K562 (cell line): ENCODE measurements around the gene PIK3R4. TPM values are rescaled to one million over a fixed set of nuclear protein-coding genes. Genes with fewer than 3 reads are reported as not detected.

Experiments
- ATAC-seq: fragments of 200-7000 bp; cut with Tn5 transposase; 3 replicates; pipeline ENCODE4 v1.9.1; 2020; ENCODE audit warnings: moderate library complexity
- BruUV-seq: library from RNA; stranded (reverse); fragments of 400-500 nt; replicated peaks from 2 replicates; lab custom pipeline; 2021; lab: Mats Ljungman, UMichigan
- CTCF ChIA-PET: fragments of 300-600 bp; formaldehyde crosslinking; extraction: SDS; loops from one replicate; lab custom pipeline; 2021; ENCODE audit warnings: low intra/inter-chr PET ratio; lab: Yijun Ruan, JAX
- POLR2A ChIA-PET: fragments of 300-600, 350-650 bp; sonication (Branson Sonifier 250); formaldehyde crosslinking; extraction: SDS; loops from one replicate; lab custom pipeline; 2021; ENCODE audit warnings: antibody characterized with exemption, inconsistent platforms; lab: Yijun Ruan, JAX
- DNase-seq, 4 experiments: peaks; one replicate each; pipeline versions ENCODE4 v3.0.0 to v3.0.0-alpha.2; 2011 to 2018; ENCODE audit warnings: low spot score in 3 of 4, mixed read lengths in 3 of 4; ENCODE audit errors: extremely low read depth in 1 of 4
- FAIRE-seq: peaks from 2 replicates; lab custom pipeline; 2011; peaks lifted over from hg19 to GRCh38; lab: Jason Lieb, UNC
- H2AFZ ChIP-seq: 2 replicates; pipeline ENCODE4 v1.6.0; 2011; ENCODE audit warnings: low read depth, low read length, control low read depth, inconsistent platforms
- H3K27ac ChIP-seq: fragments of 200-600 bp; 3 replicates; pipeline ENCODE4 v1.8.0; 2011; ENCODE audit warnings: low read depth, mild to moderate bottlenecking, control low read depth, inconsistent platforms, low read length, moderate library complexity, mixed read lengths; ENCODE audit errors: extremely low read depth
- H3K27me3 ChIP-seq, 2 experiments: fragments of 300-600 bp in 1 of 2; 2 replicates in 1 of 2; 3 replicates in 1 of 2; pipeline versions ENCODE4 v1.6.0 to v1.8.0; 2011; ENCODE audit warnings: inconsistent platforms in 2 of 2, low read length in 2 of 2, mild to moderate bottlenecking in 1 of 2, mixed read lengths in 1 of 2, moderate library complexity in 1 of 2; ENCODE audit not compliant: control insufficient read depth in 2 of 2, insufficient read depth in 2 of 2
- H3K36me3 ChIP-seq: fragments of 300-600 bp; 3 replicates; pipeline ENCODE4 v1.8.0; 2011; ENCODE audit warnings: mild to moderate bottlenecking, low read length, inconsistent platforms; ENCODE audit not compliant: control insufficient read depth, insufficient read depth
- H3K4me1 ChIP-seq, 2 experiments: fragments of 200-600 bp in 1 of 2; replicated peaks in 1 of 2; 2 replicates in 1 of 2; 3 replicates in 1 of 2; pipeline versions ENCODE4 v1.5.1 to v1.8.0; 2011; ENCODE audit warnings: inconsistent platforms in 2 of 2, low read length in 2 of 2, mild to moderate bottlenecking in 1 of 2, mixed read lengths in 1 of 2, moderate library complexity in 1 of 2; ENCODE audit not compliant: control insufficient read depth in 2 of 2, insufficient read depth in 2 of 2
- H3K4me2 ChIP-seq: 2 replicates; pipeline ENCODE4 v1.6.1; 2011; ENCODE audit warnings: low read length, control low read depth, inconsistent platforms, mixed read lengths; ENCODE audit not compliant: insufficient read depth
- H3K4me3 ChIP-seq: fragments of 200-600 bp; sonication (generic), shearing (Covaris generic); 2 replicates; pipeline ENCODE4 v1.5.1; 2016; ENCODE audit warnings: control low read depth, inconsistent platforms
- H3K79me2 ChIP-seq: fragments of 200-600 bp; 3 replicates; pipeline ENCODE4 v1.8.0; 2011; ENCODE audit warnings: low read length, inconsistent platforms; ENCODE audit not compliant: control insufficient read depth, insufficient read depth
- H3K9ac ChIP-seq, 2 experiments: 2 replicates each; pipeline versions ENCODE4 v1.6.0 to v1.6.1; 2011; ENCODE audit warnings: low read depth in 2 of 2, low read length in 2 of 2, control low read depth in 1 of 2, inconsistent platforms in 1 of 2, mild to moderate bottlenecking in 1 of 2, mixed read lengths in 1 of 2; ENCODE audit not compliant: insufficient read depth in 1 of 2
- H3K9me1 ChIP-seq: one replicate; pipeline ENCODE4 v1.6.0; 2011; ENCODE audit warnings: inconsistent platforms, mild to moderate bottlenecking, low read length, moderate library complexity; ENCODE audit not compliant: control insufficient read depth, insufficient read depth
- H3K9me3 ChIP-seq: replicated peaks from 2 replicates; pipeline ENCODE4 v1.5.1; 2011; ENCODE audit warnings: low read depth, low read length, inconsistent platforms; ENCODE audit not compliant: control insufficient read depth, insufficient read depth
- H4K20me1 ChIP-seq: replicated peaks from 2 replicates; pipeline ENCODE4 v1.6.1; 2011; ENCODE audit warnings: low read length, inconsistent platforms, mixed read lengths; ENCODE audit not compliant: control insufficient read depth, insufficient read depth
- BRCA1 ChIP-seq, 2 experiments: fragments of 450-650 bp in 1 of 2; sonication (generic) in 1 of 2; formaldehyde crosslinking in 1 of 2; IDR thresholded peaks; 2 replicates each; pipeline versions ENCODE4 v1.5.0 to v1.6.1; 2017 to 2020; ENCODE audit warnings: mild to moderate bottlenecking in 1 of 2, missing genetic modification reagents in 1 of 2
- C11orf30 ChIP-seq: fragments of 450-650 bp; IDR thresholded peaks from 2 replicates; pipeline ENCODE4 v1.6.1; 2016; ENCODE audit warnings: low read depth, mild to moderate bottlenecking
- MAFG ChIP-seq: fragments of 450-650 bp; conservative IDR thresholded peaks from 2 replicates; pipeline ENCODE4 v1.6.1; 2016; ENCODE audit warnings: missing genetic modification characterization, missing compliant biosample characterization
- MAZ ChIP-seq, 2 experiments: fragments of 450-650 bp in 1 of 2; sonication (generic) in 1 of 2; formaldehyde crosslinking; IDR thresholded peaks in 1 of 2; conservative IDR thresholded peaks in 1 of 2; 2 replicates each; pipeline versions ENCODE4 v1.4.0 to v1.5.0; 2020; ENCODE audit warnings: mild to moderate bottlenecking in 1 of 2, missing genetic modification reagents in 1 of 2
- MEIS2 ChIP-seq: fragments of 450-650 bp; IDR thresholded peaks from 2 replicates; pipeline ENCODE4 v1.6.1; 2014; ENCODE audit warnings: mild to moderate bottlenecking; ENCODE audit not compliant: partially characterized antibody
- NFE2 ChIP-seq: IDR thresholded peaks from 2 replicates; pipeline ENCODE4 v1.6.1; 2014; ENCODE audit warnings: antibody characterized with exemption, low read depth
- PBX2 ChIP-seq, 2 experiments: IDR thresholded peaks in 1 of 2; conservative IDR thresholded peaks in 1 of 2; 2 replicates each; pipeline ENCODE4 v1.6.1; 2016; ENCODE audit warnings: low read depth in 2 of 2, mild to moderate bottlenecking in 1 of 2, missing compliant biosample characterization in 1 of 2, missing genetic modification characterization in 1 of 2, moderate library complexity in 1 of 2
- PURB ChIP-seq: sonication (generic); formaldehyde crosslinking; IDR thresholded peaks from 2 replicates; pipeline ENCODE4 v1.9.0; 2021; ENCODE audit warnings: low read depth, mild to moderate bottlenecking, missing genetic modification reagents
- ZBTB9 ChIP-seq: fragments of 450-650 bp; formaldehyde crosslinking; IDR thresholded peaks from 2 replicates; pipeline ENCODE4 v1.4.0; 2020; ENCODE audit warnings: mild to moderate bottlenecking, moderate library complexity
- ZC3H11A ChIP-seq: IDR thresholded peaks from 2 replicates; pipeline ENCODE4 v1.6.1; 2012; ENCODE audit warnings: low read depth, low read length, improper control_type of control experiment
- ZNF124 ChIP-seq: sonication (generic); formaldehyde crosslinking; IDR thresholded peaks from 2 replicates; pipeline ENCODE4 v1.8.1; 2022; ENCODE audit warnings: missing genetic modification reagents
- ZNF316 ChIP-seq: fragments of 450-650 bp; IDR thresholded peaks from 2 replicates; pipeline ENCODE4 v1.6.1; 2016
- ZNF699 ChIP-seq: fragments of 250-450 bp; sonication (Bioruptor Pico); IDR thresholded peaks from 2 replicates; pipeline ENCODE4 v1.8.0; 2021; ENCODE audit warnings: mild to moderate bottlenecking, moderate library complexity; ENCODE audit not compliant: insufficient replicate concordance
- WGBS: fragments of 100-300 bp; shearing (Covaris generic); methylation state at CpG from one replicate; pipeline ENCODE4 v1.1.6; 2016; ENCODE audit warnings: low coverage, mixed read lengths; ENCODE audit not compliant: insufficient coverage; ENCODE audit errors: missing lambda C conversion rate; 5-methylcytosine and 5-hydroxymethylcytosine counted together
- in situ Hi-C: fragments of 300-500 bp; cut with MboI; formaldehyde crosslinking; loops from 4 replicates; pipeline ENCODE4 v1.15.0; 2018; ENCODE audit warnings: inconsistent platforms, mixed read lengths
- intact Hi-C: fragments of 100-400 bp; cut with micrococcal nuclease; formaldehyde crosslinking; loops from 2 replicates; pipeline ENCODE4 v1.14.2; 2022
- polyA plus RNA-seq, 8 experiments: library from polyadenylated mRNA; depleted of rRNA in 4 of 8; stranded (reverse) in 5 of 8; unstranded in 3 of 8; fragments of >200 nt; fragmentation: Nextera tagmentation in 2 of 8; fragmentation: Illumina TruSeq in 1 of 8; extraction: Ambion mirVana in 2 of 8; extraction: Trizol in 1 of 8; gene quantifications; 2 replicates each; pipeline versions ENCODE4 v1.2.1 to v1.2.3, GENCODE V29; 2011 to 2014; ENCODE audit warnings: inconsistent platforms in 1 of 8, missing spikeins in 1 of 8
- total RNA-seq, 7 experiments: library from RNA; depleted of rRNA in 6 of 7; stranded (reverse); fragments of >200 nt in 6 of 7; fragmentation: Illumina TruSeq in 2 of 7; extraction: Trizol in 2 of 7; gene quantifications; 2 replicates each; pipeline versions ENCODE4 v1.2.1 to v1.2.3, GENCODE V29; 2011 to 2021; ENCODE audit warnings: low replicate concordance in 1 of 7

PIK3R4 gene
- total and polyA plus RNA-seq, 9 of the 15 experiments (the other 6 are each of a cell fraction or from before 2014, with no cell fraction given) = 20.6 to 45.8 (median 26.0) TPM

- no peaks in the 10 kb centered on the region for H3K36me3 ChIP-seq
- no TSS peak for BruUV-seq
- DNase-seq = no peak
- no peak overlapping the region for H3K4me3 ChIP-seq
- no peak overlapping the region for H3K9ac ChIP-seq
- intact Hi-C loops (no loop called here), in situ Hi-C loops (no loop called here)
- FAIRE-seq = no peak
- no peak overlapping the region for H3K27ac ChIP-seq
- no peaks in the 10 kb centered on the region for H3K79me2 ChIP-seq
- H3K9me3 ChIP-seq = no peaks in the 10 kb centered on the region
- 25% methylated on average over 1 of the region's 1 CpG for WGBS
- no peak for TF ChIP-seq ZNF699 (CRISPR knock-in tag)
- TF ChIP-seq MEIS2 = peak; percentile 86
- TF ChIP-seq ZBTB9 (CRISPR knock-in tag) = no peak
- TF ChIP-seq MAFG (tag) = peak; percentile 38; the same call in 1 of the 2 replicates
- no peak for TF ChIP-seq ZC3H11A
- no peak for TF ChIP-seq MAZ (CRISPR knock-in tag; conservative IDR thresholded peaks at IDR 0.05 in 1 of 2, IDR thresholded peaks at IDR 0.05 in 1 of 2)
- TF ChIP-seq NFE2 = peak; percentile 32; the same call in 1 of the 2 replicates
- peak; percentile 37 for TF ChIP-seq ZNF316
- no peak for TF ChIP-seq BRCA1 (IDR thresholded peaks at IDR 0.05)
- TF ChIP-seq BRCA1 (CRISPR knock-in tag; IDR thresholded peaks at IDR 0.05) = no peak
- TF ChIP-seq ZNF124 (CRISPR knock-in tag) = no peak
- TF ChIP-seq PURB (CRISPR knock-in tag) = no peak
- no peak for TF ChIP-seq PBX2 (CRISPR knock-in tag; IDR thresholded peaks at IDR 0.05; ENCODE audit: low read depth)
- TF ChIP-seq PBX2 (tag; conservative IDR thresholded peaks at IDR 0.05; ENCODE audit: low read depth) = peak; percentile 80
- TF ChIP-seq C11orf30 = peak; percentile 41; the same call in 1 of the 2 replicates
- H3K27me3 ChIP-seq = no peaks in the 10 kb centered on the region
- ATAC-seq = no peak
- no peaks in the 10 kb centered on the region; a peak in 1 of 5 replicates for H3K4me1 ChIP-seq
- H3K4me2 ChIP-seq = no peak overlapping the region
- H2AFZ ChIP-seq = no peak overlapping the region
- ChIA-PET CTCF (interaction anchor here (4.1 kb wide), 1 partner anchor 131 kb away, joined by 26 read pairs; the partner anchor contains the start of gene ATP2C1), POLR2A (interaction anchor here (1.4 kb wide), 1 partner anchor 13 kb away, joined by 3 read pairs; no protein-coding TSS in a partner anchor)
- H4K20me1 ChIP-seq = no peaks in the 10 kb centered on the region
- no peaks in the 10 kb centered on the region for H3K9me1 ChIP-seq
Observed at GRCh38 chr3:130760922-130761321, 14.3 kb upstream of the PIK3R4 start.
